K562 (cell line): ENCODE measurements around the gene ZBTB2. TPM values are rescaled to one million over a fixed set of nuclear protein-coding genes. Genes with fewer than 3 reads are reported as not detected.

ENCODE experiments used
- ATAC-seq: fragments of 200-7000 bp; cut with Tn5 transposase; 3 replicates; pipeline ENCODE4 v1.9.1; 2020; ENCODE audit warnings: moderate library complexity
- BruUV-seq: library from RNA; stranded (reverse); fragments of 400-500 nt; replicated peaks from 2 replicates; lab custom pipeline; 2021; lab: Mats Ljungman, UMichigan
- CTCF ChIA-PET: fragments of 300-600 bp; formaldehyde crosslinking; extraction: SDS; loops from one replicate; lab custom pipeline; 2021; ENCODE audit warnings: low intra/inter-chr PET ratio; lab: Yijun Ruan, JAX
- POLR2A ChIA-PET: fragments of 300-600, 350-650 bp; sonication (Branson Sonifier 250); formaldehyde crosslinking; extraction: SDS; loops from one replicate; lab custom pipeline; 2021; ENCODE audit warnings: antibody characterized with exemption, inconsistent platforms; lab: Yijun Ruan, JAX
- DNase-seq, 4 experiments: peaks; one replicate each; pipeline versions ENCODE4 v3.0.0 to v3.0.0-alpha.2; 2011 to 2018; ENCODE audit warnings: low spot score in 3 of 4, mixed read lengths in 3 of 4; ENCODE audit errors: extremely low read depth in 1 of 4
- FAIRE-seq: peaks from 2 replicates; lab custom pipeline; 2011; peaks lifted over from hg19 to GRCh38; lab: Jason Lieb, UNC
- H2AFZ ChIP-seq: 2 replicates; pipeline ENCODE4 v1.6.0; 2011; ENCODE audit warnings: low read depth, low read length, control low read depth, inconsistent platforms
- H3K27ac ChIP-seq: fragments of 200-600 bp; 3 replicates; pipeline ENCODE4 v1.8.0; 2011; ENCODE audit warnings: low read depth, mild to moderate bottlenecking, control low read depth, inconsistent platforms, low read length, moderate library complexity, mixed read lengths; ENCODE audit errors: extremely low read depth
- H3K27me3 ChIP-seq, 2 experiments: fragments of 300-600 bp in 1 of 2; 2 replicates in 1 of 2; 3 replicates in 1 of 2; pipeline versions ENCODE4 v1.6.0 to v1.8.0; 2011; ENCODE audit warnings: inconsistent platforms in 2 of 2, low read length in 2 of 2, mild to moderate bottlenecking in 1 of 2, mixed read lengths in 1 of 2, moderate library complexity in 1 of 2; ENCODE audit not compliant: control insufficient read depth in 2 of 2, insufficient read depth in 2 of 2
- H3K36me3 ChIP-seq: fragments of 300-600 bp; 3 replicates; pipeline ENCODE4 v1.8.0; 2011; ENCODE audit warnings: mild to moderate bottlenecking, low read length, inconsistent platforms; ENCODE audit not compliant: control insufficient read depth, insufficient read depth
- H3K4me1 ChIP-seq, 2 experiments: fragments of 200-600 bp in 1 of 2; replicated peaks in 1 of 2; 2 replicates in 1 of 2; 3 replicates in 1 of 2; pipeline versions ENCODE4 v1.5.1 to v1.8.0; 2011; ENCODE audit warnings: inconsistent platforms in 2 of 2, low read length in 2 of 2, mild to moderate bottlenecking in 1 of 2, mixed read lengths in 1 of 2, moderate library complexity in 1 of 2; ENCODE audit not compliant: control insufficient read depth in 2 of 2, insufficient read depth in 2 of 2
- H3K4me2 ChIP-seq: 2 replicates; pipeline ENCODE4 v1.6.1; 2011; ENCODE audit warnings: low read length, control low read depth, inconsistent platforms, mixed read lengths; ENCODE audit not compliant: insufficient read depth
- H3K4me3 ChIP-seq: fragments of 200-600 bp; sonication (generic), shearing (Covaris generic); 2 replicates; pipeline ENCODE4 v1.5.1; 2016; ENCODE audit warnings: control low read depth, inconsistent platforms
- H3K79me2 ChIP-seq: fragments of 200-600 bp; 3 replicates; pipeline ENCODE4 v1.8.0; 2011; ENCODE audit warnings: low read length, inconsistent platforms; ENCODE audit not compliant: control insufficient read depth, insufficient read depth
- H3K9ac ChIP-seq, 2 experiments: 2 replicates each; pipeline versions ENCODE4 v1.6.0 to v1.6.1; 2011; ENCODE audit warnings: low read depth in 2 of 2, low read length in 2 of 2, control low read depth in 1 of 2, inconsistent platforms in 1 of 2, mild to moderate bottlenecking in 1 of 2, mixed read lengths in 1 of 2; ENCODE audit not compliant: insufficient read depth in 1 of 2
- H3K9me1 ChIP-seq: one replicate; pipeline ENCODE4 v1.6.0; 2011; ENCODE audit warnings: inconsistent platforms, mild to moderate bottlenecking, low read length, moderate library complexity; ENCODE audit not compliant: control insufficient read depth, insufficient read depth
- H3K9me3 ChIP-seq: replicated peaks from 2 replicates; pipeline ENCODE4 v1.5.1; 2011; ENCODE audit warnings: low read depth, low read length, inconsistent platforms; ENCODE audit not compliant: control insufficient read depth, insufficient read depth
- H4K20me1 ChIP-seq: replicated peaks from 2 replicates; pipeline ENCODE4 v1.6.1; 2011; ENCODE audit warnings: low read length, inconsistent platforms, mixed read lengths; ENCODE audit not compliant: control insufficient read depth, insufficient read depth
- MAZ ChIP-seq, 2 experiments: fragments of 450-650 bp in 1 of 2; sonication (generic) in 1 of 2; formaldehyde crosslinking; IDR thresholded peaks in 1 of 2; conservative IDR thresholded peaks in 1 of 2; 2 replicates each; pipeline versions ENCODE4 v1.4.0 to v1.5.0; 2020; ENCODE audit warnings: mild to moderate bottlenecking in 1 of 2, missing genetic modification reagents in 1 of 2
- POLR3G ChIP-seq: IDR thresholded peaks from 2 replicates; pipeline ENCODE4 v1.6.1; 2011; ENCODE audit not compliant: insufficient read length, insufficient replicate concordance; ENCODE audit errors: extremely low read depth
- WGBS: fragments of 100-300 bp; shearing (Covaris generic); methylation state at CpG from one replicate; pipeline ENCODE4 v1.1.6; 2016; ENCODE audit warnings: low coverage, mixed read lengths; ENCODE audit not compliant: insufficient coverage; ENCODE audit errors: missing lambda C conversion rate; 5-methylcytosine and 5-hydroxymethylcytosine counted together
- in situ Hi-C: fragments of 300-500 bp; cut with MboI; formaldehyde crosslinking; loops from 4 replicates; pipeline ENCODE4 v1.15.0; 2018; ENCODE audit warnings: inconsistent platforms, mixed read lengths
- intact Hi-C: fragments of 100-400 bp; cut with micrococcal nuclease; formaldehyde crosslinking; loops from 2 replicates; pipeline ENCODE4 v1.14.2; 2022
- polyA plus RNA-seq, 8 experiments: library from polyadenylated mRNA; depleted of rRNA in 4 of 8; stranded (reverse) in 5 of 8; unstranded in 3 of 8; fragments of >200 nt; fragmentation: Nextera tagmentation in 2 of 8; fragmentation: Illumina TruSeq in 1 of 8; extraction: Ambion mirVana in 2 of 8; extraction: Trizol in 1 of 8; gene quantifications; 2 replicates each; pipeline versions ENCODE4 v1.2.1 to v1.2.3, GENCODE V29; 2011 to 2014; ENCODE audit warnings: inconsistent platforms in 1 of 8, missing spikeins in 1 of 8
- total RNA-seq, 7 experiments: library from RNA; depleted of rRNA in 6 of 7; stranded (reverse); fragments of >200 nt in 6 of 7; fragmentation: Illumina TruSeq in 2 of 7; extraction: Trizol in 2 of 7; gene quantifications; 2 replicates each; pipeline versions ENCODE4 v1.2.1 to v1.2.3, GENCODE V29; 2011 to 2021; ENCODE audit warnings: low replicate concordance in 1 of 7
- TF ChIP-seq, protein P1 (sequence below), 2 experiments: fragments of 250-450 bp in 1 of 2; fragments of 450-650 bp in 1 of 2; sonication (Bioruptor Pico) in 1 of 2; IDR thresholded peaks; 2 replicates each; pipeline versions ENCODE4 v1.6.1 to v1.8.0; 2016 to 2021; ENCODE audit warnings: mild to moderate bottlenecking in 2 of 2, moderate library complexity in 2 of 2, missing compliant biosample characterization in 1 of 2, missing genetic modification characterization in 1 of 2
- TF ChIP-seq, protein P2 (sequence below): conservative IDR thresholded peaks from 2 replicates; pipeline ENCODE4 v1.6.1; 2011; ENCODE audit warnings: low read depth, mild to moderate bottlenecking, low read length; ENCODE audit not compliant: control insufficient read depth
- TF ChIP-seq, protein P3 (sequence below), 3 experiments: IDR thresholded peaks in 2 of 3; conservative IDR thresholded peaks in 1 of 3; 2 replicates each; pipeline ENCODE4 v1.5.1; 2011 to 2012; ENCODE audit warnings: low read length in 3 of 3, mild to moderate bottlenecking in 3 of 3, control low read depth in 2 of 3, improper control_type of control experiment in 1 of 3, inconsistent platforms in 1 of 3, low read depth in 1 of 3, mixed read lengths in 1 of 3, moderate library complexity in 1 of 3; ENCODE audit not compliant: insufficient read depth in 2 of 3

The ZBTB2 gene
- total and polyA plus RNA-seq, 9 of the 15 experiments (the other 6 are each of a cell fraction or from before 2014, with no cell fraction given), result 5.1 to 26.2 (median 16.4) TPM

DNA sequence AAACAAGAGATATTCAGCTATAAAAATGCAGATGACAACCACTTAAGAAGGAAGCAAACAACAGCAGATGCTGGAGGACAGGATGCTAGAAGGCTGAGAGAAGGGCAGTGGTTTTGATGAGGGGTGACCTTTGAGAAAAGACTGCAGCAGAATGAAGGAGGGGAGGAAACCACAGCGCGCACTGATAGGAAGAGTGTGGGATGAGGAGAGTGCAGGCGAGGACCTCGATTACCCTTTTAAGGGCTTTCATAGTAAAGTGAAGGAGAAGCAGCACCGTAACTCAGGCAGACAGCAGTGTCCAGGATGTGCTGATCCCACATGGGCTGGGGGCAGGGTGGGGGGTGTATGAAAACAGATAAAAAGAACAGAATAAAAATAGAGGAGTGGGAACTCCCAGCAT lies 19.2 kb downstream of the ZBTB2 start:
- POLR2A ChIA-PET, result interaction anchor here (0.6 to 1.1 kb wide), 2 partner anchors 23 to 1356 kb away, joined by 3 read pairs; no protein-coding TSS in a partner anchor
- no peaks in the 10 kb centered on the region for H4K20me1 ChIP-seq
- no peaks in the 10 kb centered on the region for H3K9me1 ChIP-seq
- H3K79me2 ChIP-seq, result peaks cover 36% of the 10 kb centered on the region
- no peak overlapping the region for H3K27ac ChIP-seq
- 84% methylated on average over 5 of the region's 5 CpGs for WGBS
- H3K4me3 ChIP-seq, result no peak overlapping the region
- no peak overlapping the region for H2AFZ ChIP-seq
- peaks cover 6 to 7% of the 10 kb centered on the region in 2 experiments; a peak in 4 of 5 replicates for H3K4me1 ChIP-seq
- in situ Hi-C loops, result no loop called here
- H3K36me3 ChIP-seq, result peaks cover 38% of the 10 kb centered on the region
- CTCF ChIA-PET, result no interaction called here
- no TSS peak for BruUV-seq
- H3K27me3 ChIP-seq, result no peaks in the 10 kb centered on the region
- ATAC-seq, result no peak
- DNase-seq, result no peak
- H3K9me3 ChIP-seq, result no peaks in the 10 kb centered on the region
- FAIRE-seq, result no peak
- intact Hi-C loops, result no loop called here
- H3K4me2 ChIP-seq, result no peak overlapping the region
- H3K9ac ChIP-seq, result no peak overlapping the region; a peak in 1 of 4 replicates
- no peak for TF ChIP-seq POLR3G
- TF ChIP-seq, protein P1, sequence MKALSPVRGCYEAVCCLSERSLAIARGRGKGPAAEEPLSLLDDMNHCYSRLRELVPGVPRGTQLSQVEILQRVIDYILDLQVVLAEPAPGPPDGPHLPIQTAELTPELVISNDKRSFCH (CRISPR knock-in tag; IDR thresholded peaks at IDR 0.05), result no peak
- TF ChIP-seq, protein P1 (tag; IDR thresholded peaks at IDR 0.05), result peak; percentile 25; the same call in 1 of the 2 replicates

DNA sequence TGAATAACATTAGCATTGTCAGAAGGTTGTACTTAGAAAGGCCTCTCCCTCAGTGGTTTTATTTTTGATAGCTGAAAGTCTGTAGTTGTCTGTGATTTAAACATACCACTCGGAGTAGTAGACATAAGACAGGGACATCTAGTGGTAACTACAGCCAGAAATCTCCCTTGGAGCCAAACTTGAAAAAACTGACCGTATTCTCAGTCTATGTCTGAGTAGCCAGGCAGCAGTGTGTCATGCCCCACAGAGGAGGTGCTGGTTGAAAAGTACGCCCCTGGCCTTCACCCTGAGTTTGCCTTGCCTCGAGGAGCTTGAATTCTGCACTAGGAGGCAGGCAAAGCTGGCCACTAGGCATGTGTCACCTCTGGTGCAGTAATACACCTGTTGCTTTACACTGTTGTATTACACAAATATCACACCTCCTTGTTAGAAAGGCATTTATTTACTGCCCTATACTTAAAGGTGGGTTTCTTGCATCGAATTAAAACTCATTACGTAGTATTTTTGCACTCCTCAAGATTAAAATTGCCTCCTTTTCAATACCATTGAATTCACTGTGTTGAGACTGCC lies 20.8 kb downstream of the ZBTB2 start:
- CTCF ChIA-PET, result no interaction called here
- DNase-seq (no peak), ATAC-seq (no peak), FAIRE-seq (peak; percentile 57)
- in situ Hi-C loops, result no loop called here
- Histone ChIP-seq H3K27ac (no peak overlapping the region), H2AFZ (no peak overlapping the region), H3K9me3 (no peaks in the 10 kb centered on the region), H3K36me3 (peaks cover 51% of the 10 kb centered on the region), H3K79me2 (peaks cover 23% of the 10 kb centered on the region), H4K20me1 (no peaks in the 10 kb centered on the region), H3K4me3 (no peak overlapping the region), H3K9ac (no peak overlapping the region), H3K9me1 (no peaks in the 10 kb centered on the region), H3K4me2 (no peak overlapping the region), H3K27me3 (no peaks in the 10 kb centered on the region), H3K4me1 (peaks cover 6% of the 10 kb centered on the region in 2 experiments; a peak in 4 of 5 replicates)
- 87% methylated on average over 6 of the region's 6 CpGs for WGBS
- intact Hi-C loops, result no loop called here
- POLR2A ChIA-PET, result interaction anchor here (0.6 to 0.7 kb wide), 2 partner anchors 18 to 371 kb away, joined by 3 read pairs; no protein-coding TSS in a partner anchor
- TF ChIP-seq MAZ (CRISPR knock-in tag; conservative IDR thresholded peaks at IDR 0.05 in 1 of 2, IDR thresholded peaks at IDR 0.05 in 1 of 2), result no peak
- TF ChIP-seq, protein P2, sequence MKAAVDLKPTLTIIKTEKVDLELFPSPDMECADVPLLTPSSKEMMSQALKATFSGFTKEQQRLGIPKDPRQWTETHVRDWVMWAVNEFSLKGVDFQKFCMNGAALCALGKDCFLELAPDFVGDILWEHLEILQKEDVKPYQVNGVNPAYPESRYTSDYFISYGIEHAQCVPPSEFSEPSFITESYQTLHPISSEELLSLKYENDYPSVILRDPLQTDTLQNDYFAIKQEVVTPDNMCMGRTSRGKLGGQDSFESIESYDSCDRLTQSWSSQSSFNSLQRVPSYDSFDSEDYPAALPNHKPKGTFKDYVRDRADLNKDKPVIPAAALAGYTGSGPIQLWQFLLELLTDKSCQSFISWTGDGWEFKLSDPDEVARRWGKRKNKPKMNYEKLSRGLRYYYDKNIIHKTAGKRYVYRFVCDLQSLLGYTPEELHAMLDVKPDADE, result no peak
- TF ChIP-seq, protein P3, sequence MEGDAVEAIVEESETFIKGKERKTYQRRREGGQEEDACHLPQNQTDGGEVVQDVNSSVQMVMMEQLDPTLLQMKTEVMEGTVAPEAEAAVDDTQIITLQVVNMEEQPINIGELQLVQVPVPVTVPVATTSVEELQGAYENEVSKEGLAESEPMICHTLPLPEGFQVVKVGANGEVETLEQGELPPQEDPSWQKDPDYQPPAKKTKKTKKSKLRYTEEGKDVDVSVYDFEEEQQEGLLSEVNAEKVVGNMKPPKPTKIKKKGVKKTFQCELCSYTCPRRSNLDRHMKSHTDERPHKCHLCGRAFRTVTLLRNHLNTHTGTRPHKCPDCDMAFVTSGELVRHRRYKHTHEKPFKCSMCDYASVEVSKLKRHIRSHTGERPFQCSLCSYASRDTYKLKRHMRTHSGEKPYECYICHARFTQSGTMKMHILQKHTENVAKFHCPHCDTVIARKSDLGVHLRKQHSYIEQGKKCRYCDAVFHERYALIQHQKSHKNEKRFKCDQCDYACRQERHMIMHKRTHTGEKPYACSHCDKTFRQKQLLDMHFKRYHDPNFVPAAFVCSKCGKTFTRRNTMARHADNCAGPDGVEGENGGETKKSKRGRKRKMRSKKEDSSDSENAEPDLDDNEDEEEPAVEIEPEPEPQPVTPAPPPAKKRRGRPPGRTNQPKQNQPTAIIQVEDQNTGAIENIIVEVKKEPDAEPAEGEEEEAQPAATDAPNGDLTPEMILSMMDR (IDR thresholded peaks at IDR 0.05 in 2 of 3, conservative IDR thresholded peaks at IDR 0.05 in 1 of 3; ENCODE audit: insufficient read depth in 2 of 3, low read depth in 1 of 3, low read length in 3 of 3), result peak; percentile 10 to 22 (median 10); a peak in 2 of 6 replicates
- BruUV-seq, result no TSS peak
